A673 (cell line): Measurements from ENCODE around the gene EHMT1.

Source experiments
- EZH2 ChIP-seq: fragments of 200-600 bp; sonication (generic); IDR thresholded peaks from 2 replicates; pipeline ENCODE4 v1.6.1; 2017; ENCODE audit warnings: borderline replicate concordance, low read depth, mild to moderate bottlenecking, mixed read lengths, antibody characterized with exemption, low read length; ENCODE audit not compliant: poor library complexity, severe bottlenecking
- TF ChIP-seq, protein P1 (sequence below): fragments of 300-800, 200-600 bp; sonication (generic); conservative IDR thresholded peaks from 2 replicates; pipeline ENCODE4 v1.5.1; 2017; ENCODE audit warnings: low read depth, mild to moderate bottlenecking, antibody characterized with exemption, low read length, moderate library complexity, mixed read lengths

DNA sequence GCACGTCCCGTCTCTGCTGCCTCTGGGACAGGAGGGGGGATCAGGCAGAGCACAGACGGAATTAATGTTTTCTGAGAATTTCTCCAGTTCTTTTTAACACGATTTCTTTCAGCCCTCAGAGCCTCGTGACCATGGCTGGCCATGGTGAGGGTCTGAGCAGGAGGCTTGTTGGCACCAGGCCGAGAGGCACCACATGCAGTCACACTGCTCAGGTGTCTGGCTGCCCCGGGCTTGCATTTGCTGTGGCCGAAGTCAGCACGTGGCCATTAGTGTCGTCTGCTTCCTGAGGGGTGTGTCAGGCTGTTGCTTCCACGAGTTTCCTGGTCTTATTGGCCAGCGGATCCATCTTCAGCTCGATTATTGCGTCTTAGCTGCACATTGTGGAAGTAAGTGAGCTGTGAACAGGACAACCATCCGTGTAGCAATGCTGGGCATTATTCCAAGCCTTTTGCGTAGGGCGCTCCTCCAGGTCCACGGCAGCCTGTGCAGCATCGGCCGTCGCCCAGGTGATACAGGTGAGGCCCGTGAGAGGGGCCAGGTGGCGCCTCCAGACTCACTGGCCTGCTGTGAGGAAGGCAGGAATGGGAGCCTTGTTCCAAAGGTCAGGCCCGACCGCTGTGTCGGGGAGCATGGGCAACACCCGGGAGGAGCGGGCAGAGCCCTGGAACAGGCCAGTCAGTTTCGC lies 144.6 kb downstream of the EHMT1 start:
- TF ChIP-seq, protein P1, sequence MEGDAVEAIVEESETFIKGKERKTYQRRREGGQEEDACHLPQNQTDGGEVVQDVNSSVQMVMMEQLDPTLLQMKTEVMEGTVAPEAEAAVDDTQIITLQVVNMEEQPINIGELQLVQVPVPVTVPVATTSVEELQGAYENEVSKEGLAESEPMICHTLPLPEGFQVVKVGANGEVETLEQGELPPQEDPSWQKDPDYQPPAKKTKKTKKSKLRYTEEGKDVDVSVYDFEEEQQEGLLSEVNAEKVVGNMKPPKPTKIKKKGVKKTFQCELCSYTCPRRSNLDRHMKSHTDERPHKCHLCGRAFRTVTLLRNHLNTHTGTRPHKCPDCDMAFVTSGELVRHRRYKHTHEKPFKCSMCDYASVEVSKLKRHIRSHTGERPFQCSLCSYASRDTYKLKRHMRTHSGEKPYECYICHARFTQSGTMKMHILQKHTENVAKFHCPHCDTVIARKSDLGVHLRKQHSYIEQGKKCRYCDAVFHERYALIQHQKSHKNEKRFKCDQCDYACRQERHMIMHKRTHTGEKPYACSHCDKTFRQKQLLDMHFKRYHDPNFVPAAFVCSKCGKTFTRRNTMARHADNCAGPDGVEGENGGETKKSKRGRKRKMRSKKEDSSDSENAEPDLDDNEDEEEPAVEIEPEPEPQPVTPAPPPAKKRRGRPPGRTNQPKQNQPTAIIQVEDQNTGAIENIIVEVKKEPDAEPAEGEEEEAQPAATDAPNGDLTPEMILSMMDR = no peak
- no peak for TF ChIP-seq EZH2
